Muscle layer of colon (tissue), 2 donors: Measurements from ENCODE around the gene NRM.
A peak's percentile ranks its signal among the peaks of the same experiment; 100 is the strongest.
"Not testable (repeated sequence)": the region's sequence is repeated elsewhere in the genome, so short reads cannot be mapped to it uniquely, and the experiment has no call there.

Source experiments
- H3K27ac ChIP-seq: one replicate; pipeline ENCODE4 v1.7.0; 2013; ENCODE audit warnings: low read depth, mild to moderate bottlenecking, low read length, moderate library complexity
- H3K27me3 ChIP-seq, 2 donors: one replicate each; pipeline ENCODE4 v1.7.0; 2013; ENCODE audit warnings: low read length in 2 of 2, mild to moderate bottlenecking in 2 of 2; ENCODE audit not compliant: insufficient read depth in 2 of 2, control insufficient read depth in 1 of 2
- H3K36me3 ChIP-seq: one replicate; pipeline ENCODE4 v1.7.0; 2013; ENCODE audit warnings: mild to moderate bottlenecking, low read length; ENCODE audit not compliant: insufficient read depth
- H3K4me1 ChIP-seq: one replicate; pipeline ENCODE4 v1.7.0; 2013; ENCODE audit warnings: mild to moderate bottlenecking, low read length; ENCODE audit not compliant: insufficient read depth
- H3K4me3 ChIP-seq, 2 donors: one replicate each; pipeline ENCODE4 v1.7.0; 2013; ENCODE audit warnings: low read length in 2 of 2, low read depth in 1 of 2, mild to moderate bottlenecking in 1 of 2, moderate library complexity in 1 of 2
- H3K9ac ChIP-seq: one replicate; pipeline ENCODE4 v1.7.0; 2013; ENCODE audit warnings: low read length
- H3K9me3 ChIP-seq: one replicate; pipeline ENCODE4 v1.7.0; 2013; ENCODE audit warnings: mild to moderate bottlenecking, low read length
- donor health status: abdominal sarcoma.
- donor health status: Adenocarcinoma of cecum.

Gene NRM

GRCh38 chr6:30717845-30718720, 27.3 kb upstream of the NRM start:
- H3K36me3 ChIP-seq = peaks cover 18% of the 10 kb centered on the region
- H3K9ac ChIP-seq = peak overlapping the region; percentile 47
- H3K9me3 ChIP-seq, H3K27me3 ChIP-seq: not testable (repeated sequence)
- H3K4me1 ChIP-seq = peaks cover 24% of the 10 kb centered on the region
- peak overlapping the region in 1 of 2 donors; percentile 64 for H3K4me3 ChIP-seq
- H3K27ac ChIP-seq = peak overlapping the region; percentile 91

- H3K9me3 ChIP-seq = no peaks in the 10 kb centered on the region
- no peaks in the 10 kb centered on the region for H3K27me3 ChIP-seq
- H3K4me1 ChIP-seq = peaks cover 21% of the 10 kb centered on the region
- peak within 1 kb of the TSS; percentile 79 for H3K9ac ChIP-seq
- H3K36me3 ChIP-seq = peaks cover 22% of the 10 kb centered on the region
- H3K4me3 ChIP-seq = peak within 1 kb of the TSS; percentile 64 to 79
- peak within 1 kb of the TSS; percentile 91 for H3K27ac ChIP-seq
Observed at GRCh38 chr6:30717129-30717844, 26.5 kb upstream of the NRM start, which contains the start of gene MDC1. Gene MDC1 (minus strand): TSS chr6:30717281. CDS start chr6:30715175, 2,106 bp downstream.

DNA sequence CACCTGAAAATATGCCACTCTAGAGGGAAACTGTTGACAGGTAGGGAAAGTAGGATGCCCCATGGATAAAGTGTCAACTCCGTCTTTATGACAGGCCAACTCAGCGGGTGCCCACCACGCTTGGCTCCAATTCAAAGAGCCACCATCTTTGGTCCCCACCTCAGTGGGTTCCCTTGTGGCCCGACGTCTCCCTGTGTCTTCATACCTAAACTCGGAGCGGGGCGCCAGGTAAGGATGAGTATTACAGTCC, 26.0 kb upstream of the NRM start:
- Histone ChIP-seq H3K9me3 (no peaks in the 10 kb centered on the region), H3K27ac (peak overlapping the region; percentile 91), H3K36me3 (peaks cover 27% of the 10 kb centered on the region), H3K4me1 (peaks cover 16% of the 10 kb centered on the region), H3K27me3 (no peaks in the 10 kb centered on the region), H3K4me3 (peak overlapping the region; percentile 64 to 79), H3K9ac (peak overlapping the region; percentile 79)

DNA sequence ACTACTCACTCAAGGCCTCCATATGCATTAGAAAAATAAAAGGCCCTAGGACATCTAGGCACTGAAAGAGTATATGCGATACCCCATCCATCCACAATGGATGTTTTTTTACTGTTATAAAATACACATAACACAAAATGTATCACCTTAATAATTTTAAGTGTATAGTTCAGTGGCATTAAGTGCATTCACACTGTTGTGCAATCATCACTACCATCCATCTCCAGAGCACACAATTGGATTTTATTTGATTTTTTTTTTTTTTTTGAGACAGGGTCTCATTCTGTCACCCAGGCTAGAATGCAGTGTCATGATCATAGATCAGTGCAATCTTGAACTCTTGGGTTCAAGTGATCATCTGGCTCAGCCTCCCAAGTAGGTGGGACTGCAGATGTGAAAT, 23.5 kb upstream of the NRM start:
- H3K4me3 ChIP-seq = no peak overlapping the region
- H3K36me3 ChIP-seq = peaks cover 41% of the 10 kb centered on the region
- H3K27ac ChIP-seq = no peak overlapping the region
- peaks cover 8% of the 10 kb centered on the region for H3K4me1 ChIP-seq
- no peak overlapping the region for H3K9ac ChIP-seq
- no peaks in the 10 kb centered on the region for H3K27me3 ChIP-seq
- no peaks in the 10 kb centered on the region for H3K9me3 ChIP-seq

GRCh38 chr6:30712441-30712945, 21.7 kb upstream of the NRM start:
- Histone ChIP-seq H3K27ac (no peak overlapping the region), H3K4me1 (peaks cover 4% of the 10 kb centered on the region), H3K9ac (no peak overlapping the region), H3K4me3 (no peak overlapping the region), H3K27me3 (no peaks in the 10 kb centered on the region), H3K9me3 (no peaks in the 10 kb centered on the region), H3K36me3 (peaks cover 49% of the 10 kb centered on the region)

DNA sequence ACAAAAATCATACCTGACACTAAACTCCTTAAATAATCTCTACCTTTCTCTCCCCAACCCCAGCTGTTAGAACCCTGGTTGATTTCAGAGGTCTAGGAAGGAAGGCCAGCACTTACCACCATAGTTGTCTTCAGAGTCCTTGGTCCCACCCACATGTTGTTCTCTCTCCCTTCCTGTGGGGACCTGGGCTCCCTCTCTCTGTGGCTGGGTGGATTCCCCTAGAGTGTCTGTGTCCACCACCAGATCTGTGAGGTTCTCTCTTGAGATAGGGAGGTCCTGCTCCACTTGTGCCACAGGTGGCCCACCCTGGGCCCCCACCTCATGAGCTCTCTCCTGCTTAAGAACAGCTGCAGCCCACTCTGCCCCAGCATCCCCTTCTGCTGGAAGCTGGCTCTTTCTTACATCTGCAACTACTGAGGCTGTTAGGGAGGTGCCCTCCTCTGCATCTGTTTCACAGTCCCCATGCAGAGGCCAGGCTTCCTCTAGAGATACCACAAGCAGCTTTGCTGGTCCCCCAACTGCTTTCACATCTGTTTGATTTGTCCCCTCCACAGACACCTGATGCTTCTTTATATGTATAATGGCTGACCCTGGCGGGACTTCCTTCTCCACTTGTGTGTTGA, 21.1 kb upstream of the NRM start:
- no peak overlapping the region for H3K27ac ChIP-seq
- H3K4me1 ChIP-seq = peaks cover 4% of the 10 kb centered on the region
- peaks cover 55% of the 10 kb centered on the region for H3K36me3 ChIP-seq
- no peaks in the 10 kb centered on the region for H3K9me3 ChIP-seq
- no peak overlapping the region for H3K4me3 ChIP-seq
- no peak overlapping the region for H3K9ac ChIP-seq
- no peaks in the 10 kb centered on the region for H3K27me3 ChIP-seq

GRCh38 chr6:30709101-30709868, 18.5 kb upstream of the NRM start:
- Histone ChIP-seq H3K4me1 (no peaks in the 10 kb centered on the region), H3K36me3 (peaks cover 61% of the 10 kb centered on the region), H3K4me3 (no peak overlapping the region), H3K9me3 (no peaks in the 10 kb centered on the region), H3K9ac (no peak overlapping the region), H3K27ac (no peak overlapping the region), H3K27me3 (no peaks in the 10 kb centered on the region)

DNA sequence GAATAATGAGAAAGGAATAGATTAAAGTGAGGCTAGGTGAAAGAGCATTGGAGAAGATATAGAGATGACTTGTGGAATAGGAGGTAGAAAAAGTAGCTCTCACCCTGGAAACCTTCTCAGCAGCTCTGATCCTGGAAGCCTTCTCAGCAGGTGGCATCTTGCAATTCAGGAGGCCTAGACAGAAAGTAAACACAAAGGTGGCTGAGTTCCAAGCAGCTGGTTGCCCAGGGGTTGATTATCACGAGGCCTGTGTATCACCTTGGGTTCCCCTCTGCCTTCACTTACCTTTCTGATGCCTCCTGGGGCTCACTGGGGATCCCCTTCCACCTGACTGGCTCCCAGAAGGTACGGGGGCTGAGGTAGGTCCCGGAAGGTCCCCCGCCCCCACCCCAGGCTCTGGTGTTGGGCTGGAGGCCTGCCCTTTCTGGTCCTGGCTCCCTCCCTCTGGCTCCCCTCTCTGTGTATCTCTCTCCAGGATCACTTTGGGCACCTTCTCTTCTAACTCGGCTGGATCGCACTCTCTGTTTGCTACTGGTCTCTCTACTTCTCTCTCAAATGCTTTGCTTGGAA, 16.6 kb upstream of the NRM start:
- H3K9me3 ChIP-seq = no peaks in the 10 kb centered on the region
- no peak overlapping the region for H3K9ac ChIP-seq
- no peaks in the 10 kb centered on the region for H3K27me3 ChIP-seq
- H3K27ac ChIP-seq = no peak overlapping the region
- H3K4me3 ChIP-seq = no peak overlapping the region
- no peaks in the 10 kb centered on the region for H3K4me1 ChIP-seq
- peaks cover 60% of the 10 kb centered on the region for H3K36me3 ChIP-seq

GRCh38 chr6:30705620-30706019, 14.8 kb upstream of the NRM start:
- Histone ChIP-seq H3K9ac (no peak overlapping the region), H3K36me3 (peaks cover 45% of the 10 kb centered on the region), H3K9me3 (no peaks in the 10 kb centered on the region), H3K4me3 (no peak overlapping the region), H3K27me3 (no peaks in the 10 kb centered on the region), H3K27ac (no peak overlapping the region), H3K4me1 (no peaks in the 10 kb centered on the region)

GRCh38 chr6:30703821-30704220, 13.0 kb upstream of the NRM start:
- Histone ChIP-seq H3K4me3 (no peak overlapping the region), H3K27me3 (no peaks in the 10 kb centered on the region), H3K9ac (no peak overlapping the region), H3K4me1 (no peaks in the 10 kb centered on the region), H3K27ac (no peak overlapping the region), H3K36me3 (peaks cover 48% of the 10 kb centered on the region), H3K9me3 (no peaks in the 10 kb centered on the region)
